ENCODE measurements around the gene CRKL. TPM values are rescaled to one million over a fixed set of nuclear protein-coding genes. Genes with fewer than 3 reads are reported as not detected.

CRKL gene
- total and polyA plus RNA-seq, 12 donors = 19.2 to 76.9 (median 54.4) TPM

DNA sequence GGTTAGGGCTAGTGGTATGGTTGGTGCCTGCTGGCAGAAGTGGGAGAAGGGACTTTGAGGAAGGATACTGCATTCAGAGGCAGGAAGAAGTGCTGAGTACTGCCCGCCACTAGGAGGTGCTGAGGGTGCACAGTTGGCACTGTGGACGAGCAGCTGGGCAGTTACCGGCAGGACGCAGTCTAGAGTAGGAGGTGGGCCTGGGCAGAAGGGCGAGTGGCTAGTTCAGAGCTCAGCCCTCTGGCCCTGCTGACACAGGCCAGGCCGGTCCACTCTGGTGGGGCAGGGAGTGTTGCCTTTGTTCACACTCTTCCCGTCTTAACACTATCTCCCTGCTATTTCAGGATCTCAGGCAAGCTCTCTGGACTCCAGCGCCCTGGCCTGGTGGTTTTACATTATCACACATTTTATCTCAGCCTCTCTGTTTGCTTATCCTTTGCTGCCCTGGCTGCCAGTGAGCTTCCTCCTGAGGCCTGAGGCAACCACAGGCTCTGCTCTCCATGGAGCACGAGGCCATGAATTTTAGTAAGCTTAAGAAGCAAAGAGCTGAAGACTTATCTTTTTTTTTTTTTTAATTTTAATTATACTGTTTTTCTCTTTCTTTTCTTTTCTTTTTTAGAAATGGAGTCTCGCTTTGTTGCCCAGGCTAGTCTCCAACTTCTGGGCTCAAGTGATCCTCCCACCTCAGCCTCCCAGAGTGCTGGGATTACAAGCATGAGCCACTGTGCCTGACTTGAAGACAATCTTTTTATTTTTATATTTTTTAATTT lies 31.5 kb upstream of the CRKL start:
- intact Hi-C loops (cut with DNase I) = loop anchor here in 5 of 10 donors (1.0 to 10.0 kb wide), 5 partner anchors 32 to 119 kb away; partner anchors contain the start of genes LZTR1 (in 2 of the 5), THAP7 (in 2 of the 5) and CRKL (in 1 of the 5)
- H3K4me3 ChIP-seq = no peak overlapping the region
- whole genome bisulfite sequencing, 2 donors = 28 to 30% methylated on average over 10 of the region's 10 CpGs
- ATAC-seq (peak; percentile 91 to 96 (median 95)), DNase-seq (peak; percentile 77 to 81)
- H3K4me1 ChIP-seq = peaks cover 0 to 19% (median 12%) of the 10 kb centered on the region in 9 donors
- H3K27ac ChIP-seq = peak overlapping the region in 9 of 10 donors; percentile 7 to 85 (median 67)
- no peaks in the 10 kb centered on the region for H3K27me3 ChIP-seq
- peaks cover 0 to 95% (median 42%) of the 10 kb centered on the region in 9 donors for H3K36me3 ChIP-seq
- TF ChIP-seq, protein P1, sequence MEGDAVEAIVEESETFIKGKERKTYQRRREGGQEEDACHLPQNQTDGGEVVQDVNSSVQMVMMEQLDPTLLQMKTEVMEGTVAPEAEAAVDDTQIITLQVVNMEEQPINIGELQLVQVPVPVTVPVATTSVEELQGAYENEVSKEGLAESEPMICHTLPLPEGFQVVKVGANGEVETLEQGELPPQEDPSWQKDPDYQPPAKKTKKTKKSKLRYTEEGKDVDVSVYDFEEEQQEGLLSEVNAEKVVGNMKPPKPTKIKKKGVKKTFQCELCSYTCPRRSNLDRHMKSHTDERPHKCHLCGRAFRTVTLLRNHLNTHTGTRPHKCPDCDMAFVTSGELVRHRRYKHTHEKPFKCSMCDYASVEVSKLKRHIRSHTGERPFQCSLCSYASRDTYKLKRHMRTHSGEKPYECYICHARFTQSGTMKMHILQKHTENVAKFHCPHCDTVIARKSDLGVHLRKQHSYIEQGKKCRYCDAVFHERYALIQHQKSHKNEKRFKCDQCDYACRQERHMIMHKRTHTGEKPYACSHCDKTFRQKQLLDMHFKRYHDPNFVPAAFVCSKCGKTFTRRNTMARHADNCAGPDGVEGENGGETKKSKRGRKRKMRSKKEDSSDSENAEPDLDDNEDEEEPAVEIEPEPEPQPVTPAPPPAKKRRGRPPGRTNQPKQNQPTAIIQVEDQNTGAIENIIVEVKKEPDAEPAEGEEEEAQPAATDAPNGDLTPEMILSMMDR (IDR thresholded peaks at IDR 0.05) = peak; percentile 67 to 85 (median 81)
- H3K9me3 ChIP-seq = no peaks in the 10 kb centered on the region

DNA sequence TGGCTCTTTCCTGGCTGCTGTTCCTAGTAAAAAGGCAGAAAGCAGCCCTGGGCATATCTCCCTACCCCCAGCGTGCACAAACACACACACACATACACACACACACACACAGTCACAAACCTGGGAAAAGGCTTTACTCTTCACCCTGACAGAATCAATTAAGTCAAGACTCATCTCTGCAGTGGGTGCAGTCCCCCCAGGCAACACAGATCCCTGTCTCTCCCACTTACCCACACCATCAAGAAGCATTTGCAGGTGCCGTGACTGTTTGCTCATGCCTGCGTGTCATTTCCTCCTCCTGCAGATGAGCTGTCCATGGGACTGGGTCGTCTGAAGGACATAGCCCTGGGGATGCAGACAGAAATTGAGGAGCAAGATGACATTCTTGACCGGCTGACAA lies 29.8 kb upstream of the CRKL start:
- H3K9me3 ChIP-seq = no peaks in the 10 kb centered on the region
- H3K27me3 ChIP-seq = no peaks in the 10 kb centered on the region
- H3K4me3 ChIP-seq = no peak overlapping the region
- 81 to 84% methylated on average over 5 of the region's 5 CpGs for WGBS, 2 donors
- peaks cover 0 to 78% (median 36%) of the 10 kb centered on the region in 9 donors for H3K36me3 ChIP-seq
- no peak for ATAC-seq
- H3K4me1 ChIP-seq = peaks cover 0 to 19% (median 12%) of the 10 kb centered on the region in 9 donors
- TF ChIP-seq, protein P1 (IDR thresholded peaks at IDR 0.05) = no peak
- no peak for DNase-seq
- intact Hi-C loops (cut with DNase I) = loop anchor here in 4 of 10 donors (5.0 to 10.0 kb wide), 4 partner anchors 75 to 117 kb away; partner anchors contain the start of genes LZTR1 (in 2 of the 4) and THAP7 (in 2 of the 4)
- no peak overlapping the region for H3K27ac ChIP-seq

DNA sequence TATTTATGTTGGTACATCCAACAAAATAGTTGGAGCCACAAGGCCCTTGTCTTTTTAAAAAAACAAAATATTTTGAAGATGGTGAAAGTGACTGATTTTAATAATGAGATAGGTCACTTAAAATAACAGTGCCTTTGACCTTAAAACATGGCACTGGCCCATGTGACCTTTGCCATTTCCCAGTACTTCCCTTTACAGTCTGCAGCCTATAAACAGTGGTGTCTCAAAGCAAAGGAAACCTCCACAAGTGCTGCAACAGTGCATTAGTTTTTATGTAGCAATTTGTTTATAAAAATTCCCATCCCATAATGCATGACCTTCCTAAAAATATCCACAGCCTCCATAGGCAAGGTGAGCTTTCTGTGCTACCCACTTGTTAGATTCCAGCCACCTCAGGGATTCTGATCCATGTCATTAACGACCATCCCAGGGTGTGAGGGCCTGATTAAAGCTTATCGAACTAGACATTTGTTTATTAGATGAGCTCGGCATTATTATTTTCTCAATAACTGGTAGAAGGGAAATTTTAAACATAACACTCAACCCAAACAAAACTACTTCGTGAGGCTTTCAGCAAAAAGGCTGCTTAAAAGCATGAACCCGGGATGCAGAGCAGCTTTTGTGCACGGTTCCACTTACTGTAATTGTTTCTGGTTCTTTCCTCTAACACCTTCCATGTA lies 28.0 kb upstream of the CRKL start:
- peaks cover 0 to 61% (median 31%) of the 10 kb centered on the region in 9 donors for H3K36me3 ChIP-seq

More for the DNA sequence above, 28.0 kb upstream of the CRKL start:
- DNase-seq (no peak), ATAC-seq (no peak)
- TF ChIP-seq, protein P1 (IDR thresholded peaks at IDR 0.05) = no peak
- 80 to 81% methylated on average over 6 of the region's 6 CpGs for WGBS, 2 donors
- Histone ChIP-seq H3K4me1 (peaks cover 0 to 19% (median 12%) of the 10 kb centered on the region in 9 donors), H3K9me3 (no peaks in the 10 kb centered on the region), H3K27ac (no peak overlapping the region), H3K27me3 (no peaks in the 10 kb centered on the region), H3K4me3 (no peak overlapping the region)
- intact Hi-C loops (cut with DNase I) = loop anchor here in 4 of 10 donors (5.0 to 10.0 kb wide), 4 partner anchors 73 to 116 kb away; partner anchors contain the start of genes LZTR1 (in 2 of the 4) and THAP7 (in 2 of the 4)
